ENCODE measurements around the gene TCTN3.
"Not testable (repeated sequence)": the region's sequence is repeated elsewhere in the genome, so short reads cannot be mapped to it uniquely, and the experiment has no call there.

The TCTN3 gene, protein sequence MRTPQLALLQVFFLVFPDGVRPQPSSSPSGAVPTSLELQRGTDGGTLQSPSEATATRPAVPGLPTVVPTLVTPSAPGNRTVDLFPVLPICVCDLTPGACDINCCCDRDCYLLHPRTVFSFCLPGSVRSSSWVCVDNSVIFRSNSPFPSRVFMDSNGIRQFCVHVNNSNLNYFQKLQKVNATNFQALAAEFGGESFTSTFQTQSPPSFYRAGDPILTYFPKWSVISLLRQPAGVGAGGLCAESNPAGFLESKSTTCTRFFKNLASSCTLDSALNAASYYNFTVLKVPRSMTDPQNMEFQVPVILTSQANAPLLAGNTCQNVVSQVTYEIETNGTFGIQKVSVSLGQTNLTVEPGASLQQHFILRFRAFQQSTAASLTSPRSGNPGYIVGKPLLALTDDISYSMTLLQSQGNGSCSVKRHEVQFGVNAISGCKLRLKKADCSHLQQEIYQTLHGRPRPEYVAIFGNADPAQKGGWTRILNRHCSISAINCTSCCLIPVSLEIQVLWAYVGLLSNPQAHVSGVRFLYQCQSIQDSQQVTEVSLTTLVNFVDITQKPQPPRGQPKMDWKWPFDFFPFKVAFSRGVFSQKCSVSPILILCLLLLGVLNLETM

DNA sequence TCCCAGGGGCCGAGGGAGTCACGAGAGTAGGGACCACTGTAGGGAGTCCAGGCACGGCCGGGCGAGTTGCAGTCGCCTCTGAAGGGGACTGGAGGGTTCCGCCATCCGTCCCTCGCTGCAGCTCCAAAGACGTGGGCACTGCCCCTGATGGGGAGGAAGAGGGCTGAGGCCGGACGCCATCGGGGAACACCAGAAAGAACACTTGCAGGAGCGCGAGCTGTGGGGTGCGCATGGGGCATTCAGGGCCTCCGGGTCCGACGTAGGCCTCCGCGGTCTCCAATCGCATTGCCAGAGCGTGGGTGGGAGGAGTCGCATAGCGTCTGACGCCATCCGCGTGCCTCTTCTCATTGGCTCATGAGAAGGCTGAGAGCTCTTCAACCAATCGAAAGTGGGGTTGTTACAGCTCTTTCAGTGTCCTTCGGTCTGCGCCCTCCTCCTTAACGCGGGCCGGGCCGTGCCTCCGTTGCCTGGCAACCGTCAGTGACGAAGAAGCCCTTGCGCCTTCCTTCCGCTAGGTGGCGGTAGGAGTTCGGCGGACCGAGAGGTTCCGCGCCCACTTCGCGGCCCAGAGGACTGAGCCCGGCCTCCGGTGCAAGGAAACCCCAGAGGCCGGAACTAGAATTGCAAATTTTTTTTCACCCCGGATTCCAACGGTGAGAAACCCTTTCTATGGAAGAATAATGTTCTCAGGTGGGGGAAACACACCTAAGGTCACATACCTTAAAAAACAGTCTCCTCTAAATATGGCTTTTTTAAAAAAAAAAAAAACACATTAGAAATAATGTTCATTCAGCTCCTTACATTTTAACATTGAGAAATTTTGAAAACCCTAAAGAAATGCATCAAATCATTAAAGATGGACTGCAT lies at the start of gene TCTN3:
Gene TCTN3 (minus strand): TSS at position 260 of the 867 bp plus-strand sequence. CDS start 28 bp downstream, at position 232.
- DNase-seq = peak; percentile 99

DNA sequence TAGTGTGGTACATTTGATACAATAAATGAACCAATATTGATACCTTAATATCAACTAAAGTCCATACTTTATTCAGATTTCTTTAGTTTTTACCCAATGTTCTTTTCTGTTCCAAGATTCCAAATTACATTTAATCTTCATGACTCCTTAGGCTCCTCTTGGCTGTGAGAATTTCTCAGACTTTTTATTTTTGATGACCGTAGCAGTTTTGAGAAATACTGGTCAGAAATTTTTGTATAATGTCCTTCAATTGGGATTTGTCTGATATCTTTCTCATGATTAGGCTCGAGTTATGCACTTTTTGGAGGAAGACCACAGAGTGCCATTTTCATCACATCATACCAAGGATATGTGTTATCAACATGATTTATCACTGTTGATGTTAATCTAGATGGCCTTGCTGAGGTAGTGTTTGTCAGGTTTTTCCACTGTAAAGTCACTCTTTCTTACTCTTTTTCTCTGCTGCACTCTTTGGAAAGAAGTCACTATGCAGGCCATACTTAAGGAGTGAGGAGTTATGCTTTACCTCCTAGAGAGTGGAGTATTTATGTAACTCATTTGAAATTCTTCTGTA lies 49.3 kb upstream of the TCTN3 start:
- DNase-seq = no peak

DNA sequence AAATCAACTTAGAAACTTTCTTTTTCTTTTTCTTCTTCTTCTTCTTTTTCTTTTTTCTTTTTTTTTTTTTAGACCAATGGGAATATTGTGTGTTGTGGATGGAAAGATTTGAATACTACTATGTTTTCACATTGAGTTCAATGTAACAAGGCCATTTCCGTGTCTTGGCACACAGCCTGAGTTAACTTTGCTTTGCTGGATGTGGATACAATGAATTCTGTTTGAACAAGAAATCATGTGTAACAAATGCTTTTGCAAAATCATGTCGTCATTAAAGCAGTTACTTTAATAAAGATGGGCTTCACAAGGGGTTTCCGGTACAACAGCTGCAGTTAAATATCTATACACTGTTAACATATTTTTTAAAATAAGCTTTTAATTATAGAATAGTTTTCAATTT lies 48.8 kb upstream of the TCTN3 start:
- DNase-seq = no peak

DNA sequence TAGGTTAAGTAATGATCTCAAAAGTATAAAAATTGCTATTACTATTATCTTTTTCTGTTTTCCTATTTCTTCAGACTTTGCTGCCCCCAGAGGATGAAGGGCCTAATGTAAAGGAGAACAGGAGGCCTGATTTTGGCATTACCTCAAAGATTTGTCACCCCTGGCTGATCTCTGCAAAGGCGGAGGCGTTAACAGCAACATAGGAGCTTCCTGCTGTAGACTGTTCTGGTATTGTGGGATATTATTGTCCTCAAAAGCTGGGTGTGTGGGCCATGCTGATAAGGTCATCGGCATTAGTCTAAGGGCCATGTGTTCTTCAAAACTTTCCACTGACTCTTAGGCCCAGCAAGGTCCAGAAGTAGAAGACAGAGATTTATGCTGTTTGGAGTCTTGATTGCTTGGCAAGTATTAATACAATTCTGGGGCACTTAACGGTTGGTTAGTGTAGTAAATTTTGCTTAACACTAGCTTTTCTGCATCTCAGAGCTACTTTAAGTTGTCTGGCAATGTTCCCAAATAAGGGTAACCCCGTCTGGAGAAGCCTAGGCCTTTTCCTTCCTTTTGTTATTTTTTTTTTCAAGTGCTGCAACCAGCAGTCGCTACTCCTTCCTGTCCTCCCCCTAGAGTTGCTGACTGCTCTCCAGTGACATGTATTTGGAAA lies 48.2 kb upstream of the TCTN3 start:
- DNase-seq = no peak

DNA sequence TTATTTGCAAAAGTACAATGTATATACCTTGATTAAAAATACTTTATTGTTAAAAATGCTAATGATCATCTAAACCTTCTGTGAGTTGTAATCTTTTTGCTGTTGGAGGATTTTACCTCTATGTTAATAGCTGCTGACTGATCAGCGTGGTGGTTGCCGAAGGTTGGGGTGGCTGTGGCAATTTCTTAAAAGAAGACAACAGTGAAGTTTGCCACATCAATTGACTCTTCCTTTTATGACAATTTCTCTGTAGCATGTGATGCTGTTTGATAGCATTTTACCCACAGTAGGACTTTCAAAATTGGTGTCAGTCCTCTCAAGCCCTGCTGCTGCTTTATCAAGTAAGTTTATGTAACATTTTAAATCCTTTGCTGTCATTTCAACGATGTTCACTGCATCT lies 45.3 kb upstream of the TCTN3 start:
- no peak for DNase-seq

DNA sequence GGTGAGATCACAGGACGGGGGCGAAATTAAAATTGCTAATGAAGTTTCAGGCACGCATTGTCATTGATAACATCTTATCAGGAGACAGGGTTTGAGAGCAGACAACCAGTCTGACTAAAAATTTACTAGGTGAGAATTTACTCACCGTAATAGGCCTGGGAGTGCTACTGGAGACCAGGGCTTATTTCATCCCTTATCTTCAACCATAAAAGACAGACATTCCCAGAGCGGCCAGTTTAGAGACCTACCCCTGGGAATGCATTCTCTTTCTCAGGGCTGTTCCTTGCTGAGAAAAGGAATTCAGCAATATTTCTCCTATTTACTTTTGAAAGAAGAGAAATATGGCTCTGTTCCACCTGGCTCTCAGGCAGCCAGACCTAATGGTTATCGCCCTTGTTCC lies 39.2 kb upstream of the TCTN3 start:
- DNase-seq = not testable (repeated sequence)

DNA sequence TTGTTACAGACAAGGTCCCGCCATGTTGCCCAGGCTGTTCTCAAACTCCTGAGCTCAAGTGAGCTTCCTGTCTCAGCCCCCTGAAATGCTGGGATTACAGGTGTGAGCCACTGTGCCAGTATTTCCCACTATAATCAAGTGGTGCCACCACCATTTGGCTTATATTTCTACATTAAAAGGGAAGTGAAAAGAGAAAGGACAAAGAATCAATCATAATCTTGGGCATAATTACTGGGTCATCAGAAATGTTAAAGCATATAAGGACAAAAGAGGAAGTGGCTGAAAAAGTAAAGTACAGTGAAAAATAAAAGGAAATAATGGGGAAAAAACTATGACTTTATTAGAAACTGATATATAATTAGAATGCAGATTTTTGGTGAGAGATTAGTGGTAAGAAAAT lies 36.5 kb upstream of the TCTN3 start:
- no peak for DNase-seq

DNA sequence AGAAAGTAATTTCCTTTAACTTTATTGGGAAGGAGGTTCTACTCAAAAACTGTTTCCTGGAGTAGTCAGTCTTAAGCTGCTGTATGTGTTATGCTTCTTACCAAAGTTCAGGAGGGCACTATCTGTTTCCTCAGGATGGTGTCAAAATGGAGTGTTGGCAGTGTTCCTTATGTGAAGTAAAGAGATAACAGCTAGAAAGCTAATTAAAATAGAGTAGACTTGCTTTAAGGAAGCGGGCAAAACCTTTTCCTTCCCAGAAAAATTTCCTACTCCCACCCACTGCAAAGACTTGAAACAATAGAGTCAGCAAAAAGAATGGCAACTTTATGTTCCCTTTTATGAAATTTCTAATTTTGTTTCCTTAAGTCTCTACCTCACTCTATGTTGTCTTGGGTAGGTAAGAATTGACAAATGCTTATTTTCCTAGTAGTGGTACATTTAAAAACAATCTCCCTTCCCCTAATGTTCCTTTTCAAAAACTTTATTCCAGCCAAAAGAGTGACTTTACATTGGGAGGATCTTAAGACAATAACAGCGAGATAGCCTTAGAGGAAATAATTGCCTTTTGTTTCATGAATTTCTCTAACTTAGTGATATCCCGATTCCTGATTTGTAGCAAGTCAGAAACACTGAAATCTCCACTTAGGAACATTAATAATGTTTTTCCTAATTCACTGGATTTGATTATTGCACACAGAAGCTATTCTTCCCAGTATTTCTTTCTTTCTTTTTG lies 35.8 kb upstream of the TCTN3 start:
- DNase-seq = no peak

DNA sequence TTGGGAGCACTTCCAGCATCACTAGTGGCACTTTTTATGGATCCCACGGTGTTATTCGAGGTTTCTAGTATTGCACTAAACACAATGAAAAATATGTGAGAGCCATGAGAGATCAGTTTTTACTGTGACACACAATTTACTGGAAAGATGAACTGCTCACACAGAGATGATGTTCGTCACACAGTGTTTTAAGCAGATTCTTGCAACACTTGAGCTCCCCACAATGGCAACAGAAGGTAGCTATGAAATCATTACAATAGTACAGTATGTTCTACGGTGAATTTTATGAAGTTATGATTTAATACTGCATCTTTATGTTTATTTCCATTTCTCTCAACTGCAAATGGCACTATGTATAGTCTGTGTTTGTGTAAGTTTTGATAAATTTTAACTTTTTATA lies 34.8 kb upstream of the TCTN3 start:
- no peak for DNase-seq

DNA sequence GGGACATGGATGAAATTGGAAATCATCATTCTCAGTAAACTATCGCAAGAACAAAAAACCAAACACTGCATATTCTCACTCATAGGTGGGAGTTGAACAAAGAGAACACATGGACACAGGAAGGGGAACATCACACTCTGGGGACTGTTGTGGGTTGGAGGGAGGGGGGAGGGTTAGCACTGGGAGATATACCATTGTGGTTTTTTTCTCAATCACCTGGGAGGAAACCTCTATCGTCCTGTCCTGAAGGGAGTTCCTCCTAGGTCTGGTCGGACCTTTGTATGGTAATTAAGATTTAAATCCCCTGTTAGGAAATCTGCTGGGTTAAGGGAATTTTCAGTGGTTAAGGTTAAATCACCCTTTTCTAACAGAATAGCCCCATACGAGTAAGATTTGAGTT lies 28.8 kb upstream of the TCTN3 start:
- not testable (repeated sequence) for DNase-seq

DNA sequence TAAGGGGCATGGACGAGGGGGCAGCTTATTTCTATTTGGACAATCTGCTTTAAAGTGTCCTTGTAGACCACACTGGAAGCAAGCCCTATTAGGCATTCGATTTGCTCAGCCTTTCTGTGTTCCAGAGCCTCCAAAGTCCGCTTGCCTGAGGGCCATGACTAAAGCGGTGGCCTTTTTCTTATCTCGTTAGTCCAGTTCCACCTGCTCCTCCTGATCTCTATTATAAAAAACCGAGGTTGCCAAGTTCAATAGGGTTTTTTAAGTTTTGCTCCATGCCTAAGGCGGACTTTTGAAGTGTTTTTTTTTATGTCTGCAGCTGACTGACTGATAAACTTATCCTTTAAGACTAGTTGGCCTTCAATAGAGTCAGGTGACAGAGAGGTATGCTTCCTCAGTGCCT lies 27.0 kb upstream of the TCTN3 start:
- not testable (repeated sequence) for DNase-seq

DNA sequence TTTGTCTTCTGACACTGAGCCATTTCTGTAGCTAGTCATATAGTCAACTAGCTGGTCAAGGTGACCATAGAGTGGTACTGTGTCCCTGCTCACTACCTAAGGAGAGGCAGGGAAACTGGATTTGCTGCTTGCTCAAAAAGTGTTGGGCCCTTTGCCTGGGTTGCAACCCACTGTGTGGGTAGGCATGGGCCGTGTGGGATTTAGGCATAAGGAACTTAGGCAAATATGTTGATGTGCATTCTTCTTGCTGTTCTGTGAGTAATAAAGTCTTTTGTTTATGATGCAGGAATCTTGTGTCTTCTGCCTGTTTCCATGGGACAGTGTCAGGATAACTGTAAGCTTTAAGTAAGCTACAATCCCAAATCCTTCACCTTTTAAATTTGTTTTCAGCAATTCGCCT lies 23.1 kb upstream of the TCTN3 start:
- DNase-seq = no peak

DNA sequence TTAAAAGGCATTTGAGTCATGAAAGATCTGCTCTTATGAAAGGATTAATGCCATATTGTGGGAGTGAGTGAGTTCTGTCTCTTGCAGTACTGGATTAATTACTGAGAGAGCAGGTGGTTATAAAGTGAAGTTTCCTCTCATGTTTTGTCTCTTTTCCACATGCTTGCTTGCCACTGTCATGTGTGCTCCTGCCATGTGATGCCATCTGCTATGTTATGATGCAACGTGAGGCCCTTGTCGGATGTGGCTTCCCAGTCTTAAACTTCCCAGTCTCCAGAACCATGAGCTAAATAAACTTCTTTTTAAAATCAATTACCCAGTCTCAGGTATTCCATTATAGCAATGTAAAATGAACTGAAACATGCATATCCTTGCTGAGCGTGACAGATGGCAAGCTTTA lies 22.7 kb upstream of the TCTN3 start:
- DNase-seq = no peak

DNA sequence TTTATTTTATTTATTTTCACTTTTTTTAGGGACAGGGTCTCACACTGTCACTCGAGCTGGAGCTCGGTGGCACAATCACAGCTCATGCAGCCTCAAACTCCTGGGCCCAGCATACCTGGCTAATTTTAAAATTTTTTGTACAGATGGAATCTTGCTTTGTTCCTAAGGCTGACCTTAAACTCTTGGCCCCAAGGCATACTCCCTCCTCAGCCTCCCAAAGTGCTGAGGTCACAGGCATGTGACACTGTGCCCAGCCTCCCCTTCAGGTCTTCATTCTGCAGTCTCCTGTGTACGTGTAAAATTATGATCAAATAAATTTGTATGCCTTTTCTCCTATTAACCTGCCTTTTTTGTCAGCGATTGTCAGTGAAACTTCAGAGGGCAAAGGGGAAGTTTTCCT lies 17.8 kb upstream of the TCTN3 start:
- no peak for DNase-seq

DNA sequence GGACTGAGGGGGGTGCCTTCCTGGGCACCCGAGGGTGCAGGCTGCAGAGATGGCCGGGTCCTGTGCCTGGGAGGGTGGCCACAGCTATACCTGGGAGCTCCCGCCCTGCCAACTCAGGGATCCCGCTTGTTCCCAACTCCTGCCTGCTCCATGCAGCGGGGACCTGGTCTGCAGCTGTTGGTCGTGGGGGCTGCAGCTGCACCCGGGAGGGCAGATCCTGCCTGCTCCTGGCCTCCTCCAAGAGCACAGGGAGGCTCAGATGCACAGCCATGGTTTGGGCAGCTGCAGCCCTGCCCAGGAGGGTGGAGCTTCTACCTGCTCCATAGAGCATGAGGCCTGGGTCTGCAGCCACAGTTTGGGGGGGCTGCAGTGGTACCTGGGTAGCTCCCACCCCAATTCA lies 13.3 kb upstream of the TCTN3 start:
- DNase-seq = no peak

DNA sequence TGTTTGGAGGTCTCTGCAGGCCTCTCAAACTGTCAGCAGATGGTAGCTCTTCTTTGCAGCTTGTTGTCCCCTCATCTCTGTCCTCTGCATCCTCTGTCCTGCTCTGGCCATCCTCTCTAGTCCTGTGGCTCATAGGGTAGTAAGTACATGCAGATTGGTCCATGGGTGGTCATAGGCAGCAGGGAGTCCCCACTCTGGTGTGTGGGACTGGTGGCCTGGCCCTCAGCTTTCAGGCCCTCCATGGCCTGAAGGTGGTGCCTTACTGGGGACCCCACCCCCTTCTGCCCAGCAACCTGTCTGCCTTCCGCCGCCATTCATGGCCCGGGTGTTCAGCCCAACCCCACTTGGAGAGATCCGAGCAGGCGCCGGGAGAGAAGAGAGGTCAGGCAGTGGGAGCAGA lies 12.8 kb upstream of the TCTN3 start:
- DNase-seq = no peak

DNA sequence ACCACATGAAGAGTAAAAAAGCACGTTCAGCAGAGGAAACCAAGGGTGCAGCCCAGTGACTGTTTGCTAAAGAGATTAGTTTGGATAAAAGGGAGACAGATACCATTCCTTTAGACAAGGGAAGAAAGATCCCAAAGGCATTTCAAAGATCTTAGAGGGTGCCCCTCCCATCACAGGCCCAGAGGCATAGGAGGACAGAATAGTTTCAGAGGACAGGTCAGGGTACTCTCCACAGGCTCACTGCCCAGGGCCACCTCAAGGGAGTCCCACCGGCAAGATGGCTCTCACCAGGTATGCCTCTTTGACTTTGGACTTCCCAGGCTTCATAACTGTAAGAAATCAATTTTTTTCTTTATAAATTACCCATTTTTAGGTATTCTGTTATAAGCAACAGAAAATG lies 4.7 kb upstream of the TCTN3 start:
- DNase-seq = no peak

DNA sequence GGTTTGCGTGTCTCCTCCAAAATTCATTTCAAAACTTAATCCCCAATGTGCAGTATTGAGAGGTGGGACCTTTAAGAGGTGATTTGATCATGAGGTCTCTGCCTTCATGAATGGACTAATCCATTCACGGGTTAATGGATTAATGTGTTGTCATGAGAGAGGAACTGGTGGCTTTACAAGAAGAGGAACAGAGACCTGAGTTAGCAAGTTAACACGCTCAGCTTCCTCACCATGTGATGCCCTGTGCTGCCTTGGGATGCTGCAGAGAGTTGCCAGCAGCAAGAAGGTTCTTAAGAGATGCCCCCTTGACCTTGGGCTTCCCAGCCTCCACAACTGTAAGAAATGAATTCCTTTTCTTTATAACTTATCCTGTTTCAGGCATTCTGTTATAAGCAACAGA lies 3.7 kb upstream of the TCTN3 start:
- DNase-seq = peak; percentile 5

DNA sequence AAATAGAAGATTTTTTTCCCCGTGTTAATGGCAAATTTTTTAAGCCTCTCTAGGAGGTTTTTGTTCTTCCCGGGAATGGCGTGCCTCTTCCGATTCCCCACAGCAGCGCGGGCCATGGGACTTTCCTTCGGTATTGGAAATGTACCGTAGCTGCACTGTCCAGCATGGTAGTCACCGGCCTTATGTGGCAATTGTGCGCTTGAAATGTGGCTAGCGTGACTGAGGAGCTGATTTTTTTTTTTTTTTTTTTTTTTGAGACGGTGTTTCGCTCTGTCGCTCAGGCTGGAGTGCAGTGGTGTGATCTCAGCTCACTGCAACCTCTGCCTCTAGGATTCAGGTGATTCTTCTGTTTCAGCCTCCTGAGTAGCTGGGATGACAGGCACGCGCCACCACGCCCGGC lies 938 bp upstream of the TCTN3 start:
- no peak for DNase-seq

DNA sequence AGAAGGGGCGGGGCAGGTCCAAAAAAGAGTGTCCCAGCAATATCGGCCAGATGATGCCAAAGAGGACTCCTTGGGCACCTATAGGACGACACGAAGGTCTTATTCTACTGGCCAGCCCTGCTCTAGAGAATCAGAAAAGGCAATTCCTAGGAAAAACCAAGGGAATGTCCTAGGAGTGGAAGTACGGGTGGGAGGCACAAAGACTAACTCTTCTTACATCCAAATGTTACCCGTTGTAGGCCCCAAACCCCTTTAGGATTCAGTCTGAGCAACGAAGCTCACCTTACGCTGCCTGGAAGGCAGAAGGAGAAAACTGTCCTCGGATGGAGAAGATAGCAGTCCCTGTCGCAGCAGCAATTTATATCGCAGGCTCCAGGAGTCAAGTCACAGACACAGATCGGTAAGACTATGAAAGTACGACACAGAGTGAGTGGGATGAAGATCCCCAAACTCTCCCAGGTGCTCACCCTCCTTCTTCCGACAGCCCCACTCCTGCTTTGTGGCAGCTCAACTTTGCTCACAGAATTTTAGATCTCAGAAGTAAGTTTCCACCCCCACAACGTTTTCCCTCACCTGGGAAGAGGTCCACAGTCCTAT lies 558 bp downstream of the TCTN3 start:
- no peak for DNase-seq

DNA sequence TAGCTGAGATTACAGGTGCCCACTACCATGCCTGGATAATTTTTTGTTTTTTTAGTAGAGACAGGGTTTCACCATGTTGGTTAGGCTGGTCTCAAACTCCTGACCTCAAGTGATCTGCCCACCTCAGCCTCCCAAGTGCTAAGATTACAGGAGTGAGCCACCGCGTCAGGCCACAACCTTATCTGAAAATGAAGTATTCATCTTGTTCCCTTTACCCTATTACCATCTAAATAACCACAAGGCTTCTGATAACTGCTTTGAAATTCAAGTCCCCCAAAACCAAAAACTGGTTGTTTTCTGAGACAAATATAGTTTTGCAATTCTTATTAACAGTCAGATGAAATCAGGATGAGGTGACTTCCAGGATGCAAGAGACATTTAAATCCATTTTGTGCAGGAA lies 2.4 kb downstream of the TCTN3 start:
- no peak for DNase-seq

DNA sequence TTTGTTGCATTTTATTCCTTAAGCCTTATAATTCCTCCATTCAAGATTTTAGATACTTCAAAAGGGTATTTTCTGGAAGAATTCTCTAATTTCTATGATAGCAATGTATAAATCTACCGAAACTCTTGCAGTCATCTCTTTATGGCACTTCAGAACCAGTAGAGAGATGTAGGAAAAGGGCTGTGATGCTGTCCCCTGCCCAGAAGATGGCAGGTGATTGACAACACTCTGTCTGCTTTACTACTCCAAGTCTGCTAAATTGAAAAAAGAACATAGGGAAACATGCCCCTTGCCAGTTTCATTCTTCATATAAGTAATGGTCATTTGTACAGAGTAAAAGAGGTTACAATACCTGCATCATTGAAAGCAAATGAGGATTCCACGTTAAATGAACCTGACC lies 5.1 kb downstream of the TCTN3 start:
- DNase-seq = no peak

All from CD4-positive, alpha-beta T cell treated with Interleukin-4 for 4 hours (primary cell).